Eye (tissue), 1 donor: ENCODE results near the gene COG2.
"Not testable (repeated sequence)": the region's sequence is repeated elsewhere in the genome, so short reads cannot be mapped to it uniquely, and the experiment has no call there.

Experiments
- DNase-seq: peaks from one replicate; pipeline ENCODE4 v3.0.0-alpha.2; 2015

The COG2 gene, protein sequence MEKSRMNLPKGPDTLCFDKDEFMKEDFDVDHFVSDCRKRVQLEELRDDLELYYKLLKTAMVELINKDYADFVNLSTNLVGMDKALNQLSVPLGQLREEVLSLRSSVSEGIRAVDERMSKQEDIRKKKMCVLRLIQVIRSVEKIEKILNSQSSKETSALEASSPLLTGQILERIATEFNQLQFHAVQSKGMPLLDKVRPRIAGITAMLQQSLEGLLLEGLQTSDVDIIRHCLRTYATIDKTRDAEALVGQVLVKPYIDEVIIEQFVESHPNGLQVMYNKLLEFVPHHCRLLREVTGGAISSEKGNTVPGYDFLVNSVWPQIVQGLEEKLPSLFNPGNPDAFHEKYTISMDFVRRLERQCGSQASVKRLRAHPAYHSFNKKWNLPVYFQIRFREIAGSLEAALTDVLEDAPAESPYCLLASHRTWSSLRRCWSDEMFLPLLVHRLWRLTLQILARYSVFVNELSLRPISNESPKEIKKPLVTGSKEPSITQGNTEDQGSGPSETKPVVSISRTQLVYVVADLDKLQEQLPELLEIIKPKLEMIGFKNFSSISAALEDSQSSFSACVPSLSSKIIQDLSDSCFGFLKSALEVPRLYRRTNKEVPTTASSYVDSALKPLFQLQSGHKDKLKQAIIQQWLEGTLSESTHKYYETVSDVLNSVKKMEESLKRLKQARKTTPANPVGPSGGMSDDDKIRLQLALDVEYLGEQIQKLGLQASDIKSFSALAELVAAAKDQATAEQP

DNA sequence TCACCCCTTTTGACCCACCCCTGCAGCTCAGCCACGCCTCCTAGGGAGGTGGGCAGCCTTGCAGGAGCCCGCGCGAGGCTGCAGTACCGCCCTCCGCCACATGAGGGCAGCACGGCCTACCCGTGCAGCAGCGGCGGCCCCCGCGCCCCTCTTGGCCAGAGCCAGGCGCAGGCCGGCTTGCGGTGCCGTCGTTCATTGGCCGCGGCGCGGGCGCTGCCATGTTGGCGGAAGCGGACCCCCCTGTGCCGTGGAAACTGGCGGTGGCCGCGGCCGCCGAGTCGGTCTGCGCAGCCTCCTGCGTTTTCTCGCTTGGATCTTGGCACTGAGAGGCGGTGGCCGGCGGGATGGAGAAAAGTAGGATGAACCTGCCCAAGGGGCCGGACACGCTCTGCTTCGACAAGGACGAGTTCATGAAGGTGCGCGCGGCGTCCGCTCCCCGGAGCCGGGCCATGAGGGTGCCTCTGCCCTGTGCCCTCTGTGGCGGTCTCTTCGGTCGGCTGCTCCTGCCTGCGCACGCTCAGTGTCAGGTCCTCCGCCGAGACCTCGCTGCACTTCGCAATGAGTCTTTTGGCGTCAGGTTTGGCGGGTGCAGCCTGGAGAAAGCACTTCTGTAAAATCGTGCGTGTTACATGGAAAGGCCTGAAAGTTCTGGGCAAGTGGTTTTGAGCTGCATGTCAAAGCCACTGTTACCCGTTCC is at the start of gene COG2:
Gene COG2 (plus strand): TSS at position 219 of the 697 bp plus-strand sequence. CDS start 126 bp downstream, at position 345.
- peak; percentile 97 for DNase-seq

DNA sequence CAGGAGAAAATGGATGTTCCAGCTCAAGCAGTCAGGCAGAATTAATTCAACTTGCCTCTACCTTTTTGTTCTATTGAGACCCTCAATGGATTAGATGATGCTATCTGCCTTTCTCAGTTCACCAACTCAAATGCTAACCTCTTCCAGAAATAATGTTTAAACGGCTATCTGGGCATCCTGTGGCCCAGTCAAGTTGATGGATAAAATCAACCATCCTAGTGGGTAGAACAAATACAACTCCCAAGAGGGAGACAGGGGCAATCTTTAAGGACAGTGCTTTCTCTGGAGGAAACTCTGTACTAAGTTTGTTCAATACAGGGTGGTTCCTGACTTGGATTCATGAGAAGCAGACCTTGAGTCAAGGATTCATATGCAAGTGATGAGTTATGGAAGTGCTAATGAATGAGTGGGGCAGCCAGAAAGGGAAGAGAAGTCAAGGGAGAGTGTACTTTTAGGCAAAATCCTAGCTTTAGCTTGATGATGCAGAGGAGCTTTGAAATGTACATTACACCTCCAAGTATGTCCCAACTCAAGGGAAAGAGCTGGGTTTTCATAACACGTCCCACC is 49.4 kb upstream of the COG2 start:
- no peak for DNase-seq

DNA sequence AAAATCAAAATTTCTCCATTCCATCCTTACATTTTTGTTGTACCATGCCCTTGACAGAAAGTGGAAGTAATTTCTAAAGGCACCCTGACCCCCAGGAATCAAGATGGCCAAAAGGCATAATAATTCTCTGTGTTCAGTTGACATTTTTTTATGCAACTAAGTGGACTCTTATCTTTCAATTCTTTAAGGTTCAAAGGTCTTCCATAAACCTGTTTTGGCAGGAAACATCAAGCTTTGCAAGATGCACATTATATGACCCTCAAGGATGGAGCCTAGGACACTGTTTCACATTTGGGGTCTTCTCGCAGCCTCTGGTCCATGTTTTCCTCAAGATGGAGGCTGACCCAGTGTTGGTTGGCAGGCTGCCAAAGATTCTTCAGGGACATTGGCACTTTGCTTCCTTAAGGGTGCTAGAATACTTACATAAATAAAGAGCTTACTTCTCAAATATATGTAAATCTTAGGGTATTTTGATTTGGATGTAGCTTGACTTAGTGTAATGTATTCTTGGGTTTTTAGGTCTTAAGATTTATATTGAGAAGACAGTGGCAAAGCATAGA is 48.0 kb upstream of the COG2 start:
- no peak for DNase-seq

DNA sequence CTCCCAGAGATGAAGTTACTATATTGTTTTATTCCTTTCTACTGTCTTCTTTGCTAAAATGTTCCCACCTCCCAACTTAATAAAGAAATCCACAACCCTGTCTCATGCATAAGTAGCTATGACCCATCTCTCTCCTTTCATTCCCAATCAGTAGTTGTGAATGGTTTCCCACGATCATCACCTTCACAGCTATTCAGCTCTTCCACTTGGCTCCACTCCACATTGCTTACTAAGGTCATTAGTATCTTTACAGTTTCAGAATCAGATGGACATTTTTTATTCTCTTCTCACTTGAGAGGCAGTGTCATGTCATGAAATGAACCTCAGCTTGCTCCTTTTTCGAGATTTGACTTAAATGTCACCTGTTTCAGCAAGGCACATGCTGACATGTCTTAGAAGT is 47.1 kb upstream of the COG2 start:
- no peak for DNase-seq

DNA sequence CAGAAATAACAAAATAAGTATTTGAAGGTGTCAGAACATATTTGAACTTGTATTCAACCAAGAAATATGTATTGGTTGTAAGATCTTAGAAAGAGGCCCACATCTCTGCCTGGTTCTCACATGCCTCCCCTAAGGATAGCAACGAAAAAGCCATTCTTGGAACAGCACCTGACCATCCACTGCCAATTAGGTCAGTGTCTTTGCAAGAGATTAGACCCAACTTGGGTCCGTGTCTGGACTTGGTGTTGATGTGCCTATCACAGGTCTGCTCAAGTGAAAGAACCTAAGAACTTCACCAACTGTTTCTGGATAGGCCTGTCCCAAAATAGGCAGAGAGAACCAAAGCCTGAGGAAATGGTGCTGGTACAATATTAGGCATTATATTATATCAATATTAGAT is 46.0 kb upstream of the COG2 start:
- DNase-seq, result no peak

DNA sequence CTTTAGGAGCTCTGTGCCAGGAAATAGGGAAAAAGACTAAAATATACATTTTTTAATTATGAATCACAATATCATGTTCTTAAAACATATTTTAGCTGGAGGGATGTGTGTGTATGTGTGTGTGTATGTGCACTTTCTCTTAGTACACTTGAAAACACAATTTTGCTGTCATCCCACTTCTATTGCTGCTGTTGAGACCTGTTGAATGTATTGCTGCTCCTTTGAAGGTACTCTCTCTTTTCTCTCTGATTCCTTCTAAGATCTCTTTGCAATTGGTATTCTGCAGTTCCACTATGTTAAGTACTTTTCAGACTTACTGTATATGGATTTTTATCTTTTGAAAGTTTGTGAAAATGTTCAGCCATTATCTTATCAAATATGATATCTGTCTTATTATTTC is 43.5 kb upstream of the COG2 start:
- no peak for DNase-seq

DNA sequence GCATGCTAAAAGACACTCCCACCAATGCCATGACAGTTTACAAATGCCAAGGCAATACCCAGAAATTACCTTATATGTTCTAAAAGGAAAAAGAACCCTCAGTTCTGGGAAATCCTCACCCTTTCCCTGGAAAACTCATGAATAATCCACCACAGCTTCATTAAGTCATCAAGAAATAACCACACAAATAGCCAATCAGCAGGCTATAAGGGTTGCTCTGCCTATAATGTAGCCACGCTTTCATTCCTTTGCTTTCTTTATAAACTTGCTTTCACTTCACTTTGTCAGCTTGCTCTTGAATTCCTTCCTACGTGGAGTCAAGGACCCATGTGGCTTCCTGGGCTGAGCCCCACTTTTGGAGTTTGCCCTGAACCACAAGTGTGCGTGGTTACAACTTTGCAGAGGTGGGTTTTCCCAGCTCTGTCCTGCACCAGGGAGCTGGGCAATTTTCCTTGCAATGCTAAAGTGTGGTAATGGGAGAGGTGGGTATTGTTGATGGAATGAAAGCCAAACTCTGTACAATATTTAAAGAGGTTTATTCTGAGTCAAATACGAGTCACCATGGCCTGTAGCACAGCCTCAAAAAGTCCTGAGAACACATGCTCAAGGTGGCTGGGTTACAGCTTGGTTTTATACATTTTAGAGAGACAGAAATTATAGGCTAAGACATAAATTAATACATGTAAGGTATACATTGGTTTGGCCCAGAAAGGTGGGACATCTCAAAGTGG is 42.2 kb upstream of the COG2 start:
- no peak for DNase-seq

DNA sequence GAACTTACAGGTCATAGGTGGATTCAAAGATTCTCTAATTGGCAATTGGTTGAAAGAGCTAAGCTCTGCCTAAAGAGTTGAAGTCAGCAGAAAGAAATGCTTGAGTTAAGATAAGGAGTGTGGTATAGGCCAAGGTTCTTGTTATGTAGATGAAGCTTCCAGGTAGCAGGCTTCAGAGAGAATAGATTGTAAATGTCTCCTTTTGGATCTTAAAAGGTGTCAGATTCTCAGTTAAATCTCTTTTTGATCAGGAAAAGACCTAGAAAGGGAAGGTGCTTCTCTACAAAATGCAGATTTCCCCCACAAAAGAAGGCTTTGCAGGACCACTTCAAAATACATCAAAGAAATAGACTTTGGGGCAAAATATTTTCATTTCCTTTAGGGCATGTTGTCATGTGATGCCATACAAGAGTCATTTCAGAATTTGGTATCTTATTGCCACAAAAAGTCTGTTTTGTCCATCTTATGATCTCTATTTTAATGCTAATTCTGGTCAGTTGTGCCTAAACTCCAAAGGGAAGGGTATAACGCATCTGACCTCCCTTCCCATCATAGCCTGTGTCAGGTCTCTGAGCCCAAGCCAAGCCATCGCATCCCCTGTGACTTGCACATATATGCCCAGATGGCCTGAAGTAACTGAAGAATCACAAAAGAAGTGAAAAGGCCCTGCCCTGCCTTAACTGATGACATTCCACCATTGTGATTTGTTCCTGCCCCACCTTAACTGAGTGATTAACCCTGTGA is 41.5 kb upstream of the COG2 start:
- DNase-seq, result not testable (repeated sequence)

DNA sequence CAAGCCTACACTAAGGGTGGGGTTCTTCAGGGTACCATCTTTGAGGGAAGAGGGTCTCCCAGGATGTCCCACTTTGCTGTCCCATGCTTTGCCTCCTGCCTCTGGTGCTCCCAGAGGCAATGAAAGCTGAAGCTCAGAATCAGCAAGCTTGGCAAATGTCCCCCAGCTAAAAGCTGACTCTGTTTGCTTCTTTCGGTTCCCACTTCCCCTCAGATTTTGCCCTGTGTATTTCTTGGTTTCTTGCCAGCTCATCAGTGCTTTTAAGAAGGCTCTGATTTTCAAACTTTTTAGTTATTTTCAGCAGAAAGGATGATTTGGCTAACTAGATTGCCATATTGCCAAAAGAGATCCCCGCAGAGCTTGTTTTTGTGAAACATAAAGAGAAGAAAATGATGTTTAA is 33.1 kb upstream of the COG2 start:
- no peak for DNase-seq

DNA sequence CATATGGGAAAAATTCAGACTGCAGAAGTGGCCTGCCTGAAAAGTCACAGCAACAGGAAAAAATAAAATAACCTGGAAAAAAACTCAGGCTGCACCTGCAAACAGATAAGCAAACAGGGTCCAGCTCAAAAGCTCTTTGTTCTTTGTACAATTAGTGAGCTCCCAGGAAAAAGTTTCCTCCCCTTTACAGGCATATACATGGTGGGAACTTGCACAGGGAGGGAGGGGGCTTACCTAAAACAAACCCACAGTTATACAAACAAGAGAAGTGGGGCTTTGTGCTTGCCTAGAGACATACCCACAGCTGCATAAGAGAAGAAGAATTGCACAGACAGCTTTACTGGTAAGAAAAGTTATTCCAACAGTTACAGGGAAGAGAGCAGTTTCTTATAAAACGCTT is 31.7 kb upstream of the COG2 start:
- DNase-seq, result no peak

DNA sequence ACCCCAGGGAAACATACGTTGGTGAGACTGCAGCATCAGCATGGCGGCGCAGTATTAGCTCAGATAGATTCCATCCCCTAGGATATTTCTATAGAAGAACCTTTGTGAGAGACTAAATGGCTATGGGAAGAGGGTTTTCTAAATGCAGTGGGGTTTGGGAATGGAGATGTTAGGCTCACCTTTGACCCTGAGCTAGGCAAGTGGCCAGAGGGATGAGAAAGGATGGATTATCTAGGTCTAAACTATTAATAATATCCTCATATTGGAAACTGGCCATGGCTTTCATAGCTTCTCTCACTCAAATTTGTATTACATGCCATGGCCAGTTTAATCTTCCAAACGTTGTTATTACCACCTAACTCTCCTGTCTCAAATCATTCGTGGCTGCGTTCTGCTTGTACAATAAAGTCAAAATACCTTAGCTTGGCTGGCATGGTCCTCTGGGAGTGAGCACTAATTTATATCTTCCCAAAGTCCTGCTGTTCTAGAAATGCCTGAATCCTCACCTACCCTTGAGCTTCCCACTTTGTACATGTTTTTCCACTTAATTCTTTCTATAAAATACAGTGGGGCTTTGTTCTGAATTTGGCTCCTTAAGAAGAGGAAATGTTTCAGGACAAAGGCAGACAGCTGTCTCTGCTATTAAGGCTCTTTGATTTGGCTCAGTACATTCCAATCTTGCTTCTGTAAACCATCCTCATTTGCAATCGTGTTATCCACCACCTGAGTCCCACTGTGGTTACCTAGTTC is 31.0 kb upstream of the COG2 start:
- DNase-seq, result no peak

DNA sequence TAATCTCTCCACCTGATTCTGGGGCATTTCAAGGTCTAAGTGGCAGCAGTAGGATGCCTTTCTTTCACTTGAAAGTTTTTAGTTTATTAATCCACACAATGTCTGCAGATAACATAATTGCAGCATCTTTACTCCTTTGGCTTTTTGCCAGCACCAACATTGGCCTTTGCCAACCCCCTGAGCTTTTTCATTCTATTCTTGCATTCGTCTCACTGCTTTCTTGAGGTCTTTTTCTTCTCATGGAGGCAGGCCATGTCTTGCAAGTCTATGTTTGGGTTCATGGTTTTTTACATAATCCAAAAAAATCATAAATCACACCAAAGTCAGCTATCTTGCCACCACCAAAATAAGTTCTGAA is 30.4 kb upstream of the COG2 start:
- no peak for DNase-seq

DNA sequence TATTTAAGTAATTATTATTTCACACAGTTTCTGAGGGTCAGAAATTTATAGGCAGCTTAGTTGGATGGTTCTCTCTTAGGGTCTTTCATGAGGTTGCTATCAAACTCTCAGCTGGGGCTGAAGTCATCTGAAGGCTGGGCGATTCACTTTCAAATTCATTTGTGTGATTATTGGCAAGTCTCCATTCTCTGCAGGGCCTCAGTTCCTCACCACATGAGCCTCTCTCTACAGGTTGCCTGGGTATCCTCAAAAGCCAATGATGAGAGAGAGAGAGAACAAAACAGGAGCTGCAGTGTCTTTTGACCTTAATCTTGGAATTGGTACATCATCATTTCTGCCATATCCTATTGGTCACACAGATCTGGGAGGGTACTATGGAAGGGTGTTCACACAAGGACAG is 29.6 kb upstream of the COG2 start:
- DNase-seq, result no peak

DNA sequence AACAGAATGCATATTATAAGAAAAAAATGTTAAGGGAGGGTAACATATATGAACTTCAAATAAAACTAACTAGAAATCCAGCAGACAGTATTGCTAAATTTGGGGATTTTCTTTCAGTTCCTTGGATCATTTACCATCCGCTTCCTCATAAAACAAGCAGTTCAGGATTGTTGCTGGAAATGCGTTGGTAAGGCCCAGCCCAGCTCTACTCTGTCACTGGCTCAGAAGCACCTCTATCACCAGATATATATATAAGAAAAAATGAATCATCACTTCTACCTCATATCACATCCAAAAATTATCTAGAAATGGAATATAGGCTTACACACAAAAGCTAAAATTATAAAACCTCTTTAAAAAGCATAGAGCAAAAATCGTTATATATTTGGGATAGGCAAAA is 28.2 kb upstream of the COG2 start:
- no peak for DNase-seq

DNA sequence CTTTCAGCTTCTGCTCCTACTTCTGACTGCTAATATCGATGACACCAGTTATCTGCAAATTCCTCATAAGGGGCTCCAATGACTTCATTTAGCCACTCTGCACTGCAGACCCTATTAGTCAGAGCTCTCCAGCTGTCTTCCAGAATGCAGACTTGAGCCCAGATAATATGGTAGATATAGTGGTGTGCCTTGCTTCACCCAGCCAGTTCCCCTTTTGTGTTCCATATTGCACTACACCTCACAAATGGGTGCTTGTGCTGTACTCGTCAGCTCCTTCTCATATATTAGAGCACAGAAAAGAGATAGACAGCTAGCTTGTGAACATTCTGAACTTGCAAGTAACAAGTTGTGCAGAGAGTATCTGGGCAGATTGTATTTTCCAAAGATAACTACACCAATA is 23.7 kb upstream of the COG2 start:
- DNase-seq, result no peak

DNA sequence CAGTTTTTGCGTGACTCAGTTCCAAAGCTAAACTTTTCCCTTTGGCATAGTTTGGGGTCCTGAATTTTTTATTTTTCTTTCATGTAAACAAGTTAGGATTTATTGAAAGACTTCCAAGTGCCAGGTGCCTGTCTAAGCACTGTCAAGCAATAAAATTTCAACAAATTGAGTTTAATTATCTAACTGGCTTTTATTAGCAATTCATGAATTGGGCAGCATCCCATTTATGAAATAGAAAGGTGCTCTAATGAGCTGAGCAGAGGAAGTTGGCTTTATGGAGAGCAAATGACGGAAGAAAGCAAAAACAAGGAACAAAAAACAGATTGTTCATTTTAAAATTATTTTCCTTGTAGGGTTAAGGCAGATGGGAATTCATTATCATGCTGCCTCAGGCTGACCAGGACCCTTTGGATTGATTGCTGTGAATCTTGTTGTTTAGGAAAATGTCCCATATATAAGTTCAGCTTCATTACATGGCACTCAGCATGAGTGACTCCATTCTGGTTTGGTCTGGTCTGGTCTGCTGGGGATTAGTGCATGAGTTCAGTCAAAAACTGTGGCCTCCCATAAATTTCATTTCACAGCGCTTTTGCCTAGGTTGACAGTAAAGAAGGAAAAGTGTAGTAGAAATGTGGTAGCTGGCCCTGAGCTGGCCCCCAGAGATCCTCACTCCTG is 21.5 kb upstream of the COG2 start:
- DNase-seq, result no peak

DNA sequence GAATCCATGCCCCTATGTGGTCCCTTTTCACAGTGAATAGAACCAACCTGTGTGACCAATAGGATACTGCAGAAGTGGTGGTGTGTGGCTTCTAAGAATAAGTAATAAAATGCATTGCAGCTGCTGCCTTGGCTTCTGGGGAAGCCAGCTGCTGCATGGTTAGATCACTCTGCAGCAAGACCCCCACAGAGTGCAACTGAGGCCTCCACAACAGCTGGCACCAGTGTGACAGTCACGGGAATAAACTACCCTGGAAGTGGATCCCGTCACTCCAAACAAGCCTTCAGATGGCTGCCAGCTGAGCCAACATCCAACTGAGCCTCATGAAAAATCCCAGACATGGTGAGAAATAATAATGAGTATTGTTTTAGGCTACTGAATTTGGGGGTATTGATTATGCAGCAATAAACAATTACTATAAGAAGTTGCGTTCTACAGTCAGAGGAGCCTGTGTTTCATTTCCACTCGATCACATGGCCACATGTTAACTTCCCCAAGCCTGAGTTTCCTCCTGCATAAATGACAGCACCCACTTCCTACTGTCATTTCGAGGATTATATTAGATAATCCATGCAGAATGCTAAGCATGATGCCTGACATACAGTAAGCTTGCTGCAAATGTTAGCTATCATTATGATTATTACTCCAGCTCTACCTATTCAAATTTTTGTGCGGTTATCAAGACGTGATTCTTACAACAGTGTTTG is 20.8 kb upstream of the COG2 start:
- DNase-seq, result peak; percentile 59

DNA sequence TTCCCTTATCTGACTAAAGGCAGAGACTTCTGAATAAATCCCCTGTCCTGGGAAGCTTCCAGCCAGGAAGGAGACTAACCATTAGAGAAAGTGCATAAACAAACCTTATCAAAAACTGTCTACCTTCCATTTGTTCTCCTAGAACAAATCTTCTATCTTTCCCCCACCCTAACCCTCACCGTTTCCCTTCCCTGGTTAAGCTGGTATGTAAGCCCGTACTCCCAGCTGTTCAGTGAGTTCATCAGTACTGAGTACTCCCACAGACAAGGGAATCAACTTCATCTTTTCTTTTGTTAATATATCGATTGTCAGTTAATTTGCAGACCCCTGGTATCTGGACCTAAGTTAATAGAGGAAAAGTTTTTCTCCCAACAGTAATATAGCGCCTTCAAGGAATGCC is 20.1 kb upstream of the COG2 start:
- DNase-seq, result no peak

DNA sequence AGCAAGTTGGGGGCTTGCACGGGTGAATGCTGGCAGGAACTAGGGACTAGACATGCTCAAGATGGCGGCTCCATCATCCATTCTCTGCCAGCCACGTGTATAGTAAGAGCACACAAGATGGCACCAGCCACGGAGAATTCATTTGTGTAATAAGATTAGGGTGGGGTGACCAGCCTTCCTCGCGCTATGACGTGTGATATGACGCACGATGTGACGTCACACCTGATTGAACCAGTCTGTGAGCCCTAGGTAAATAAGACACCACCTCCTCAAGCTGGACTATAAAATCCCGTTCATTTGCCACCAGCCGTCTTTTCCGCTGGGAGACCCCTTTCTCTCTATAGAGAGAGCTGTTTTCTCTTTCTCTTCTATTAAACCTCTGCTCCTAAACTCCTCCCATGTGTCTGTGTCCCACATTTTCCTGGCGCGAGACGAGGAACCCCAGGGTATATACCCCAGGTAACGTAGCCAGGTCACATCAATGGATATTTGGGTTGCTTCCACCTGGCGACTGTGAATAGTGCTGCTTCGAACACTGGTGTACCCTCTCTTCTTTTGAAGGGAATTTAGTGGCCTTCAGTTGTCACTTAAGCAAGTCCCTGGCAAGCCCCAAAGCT is 18.1 kb upstream of the COG2 start:
- DNase-seq, result no peak
